HG02981 (cell line): ENCODE measurements around the gene ARHGAP26.
"Not testable (repeated sequence)": the region's sequence is repeated elsewhere in the genome, so short reads cannot be mapped to it uniquely, and the experiment has no call there.

ENCODE experiments used
- ATAC-seq: cut with Tn5 transposase; IDR thresholded peaks from one replicate; pipeline ENCODE4 v1.9.1; 2021; ENCODE audit warnings: mild to moderate bottlenecking, moderate library complexity; ENCODE audit not compliant: unreplicated experiment

ARHGAP26 gene

DNA sequence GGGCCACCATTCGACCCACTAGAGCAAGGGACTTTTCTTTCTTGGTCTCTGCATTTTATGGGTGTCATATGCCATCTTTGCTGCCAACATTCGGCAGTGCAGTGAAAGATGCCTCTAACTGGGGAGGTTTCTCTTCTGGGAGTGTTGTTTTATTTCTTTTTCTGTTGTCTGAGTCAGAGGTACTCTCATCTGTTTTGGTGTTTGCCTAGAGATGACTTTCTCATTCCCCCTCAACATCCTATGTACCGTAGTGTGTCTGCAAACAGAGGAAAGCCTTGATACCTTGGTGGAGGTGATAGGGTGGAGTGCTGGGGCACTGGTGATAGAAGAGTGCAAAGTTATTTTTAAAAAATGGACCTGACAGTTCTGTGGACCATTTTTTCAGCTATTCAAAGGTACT is 182.1 kb downstream of the ARHGAP26 start:
- no peak for ATAC-seq

DNA sequence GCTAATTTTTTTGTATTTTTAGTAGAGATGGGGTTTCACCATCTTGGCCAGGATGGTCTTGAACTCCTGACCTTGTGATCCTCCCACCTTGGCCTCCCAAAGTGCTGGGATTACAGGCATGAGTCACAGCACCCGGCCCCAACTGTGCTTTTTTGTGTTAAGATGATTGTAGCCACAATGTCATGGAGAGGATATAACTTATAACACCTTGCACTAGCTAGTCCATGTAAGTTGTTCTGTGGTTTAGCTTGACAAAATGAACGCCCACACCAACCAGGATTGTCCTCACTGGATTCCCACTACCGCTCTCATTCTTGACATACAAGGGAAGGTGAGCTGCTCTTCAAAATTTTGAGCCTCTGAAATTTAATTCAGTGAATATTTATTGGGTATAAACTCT is 182.7 kb downstream of the ARHGAP26 start:
- not testable (repeated sequence) for ATAC-seq

DNA sequence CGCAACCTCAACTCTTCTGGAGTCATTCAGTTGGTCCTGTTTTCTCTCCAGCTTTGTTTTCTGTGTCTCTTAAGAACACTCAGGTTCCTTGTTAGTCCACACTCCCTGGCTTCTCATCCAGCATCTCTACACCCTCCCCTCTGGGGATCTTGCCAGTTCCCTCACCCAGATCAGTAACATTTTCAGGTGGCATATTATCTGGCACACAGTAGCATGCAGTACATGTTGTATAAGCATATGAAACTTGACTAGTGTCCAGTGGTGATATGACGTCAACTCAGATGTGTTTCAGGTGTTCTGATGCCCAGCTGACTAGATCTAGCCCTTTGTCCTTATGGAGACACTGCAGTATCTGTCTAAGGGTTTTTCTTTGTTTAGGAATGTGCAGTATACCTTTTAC is 184.3 kb downstream of the ARHGAP26 start:
- ATAC-seq: no peak

DNA sequence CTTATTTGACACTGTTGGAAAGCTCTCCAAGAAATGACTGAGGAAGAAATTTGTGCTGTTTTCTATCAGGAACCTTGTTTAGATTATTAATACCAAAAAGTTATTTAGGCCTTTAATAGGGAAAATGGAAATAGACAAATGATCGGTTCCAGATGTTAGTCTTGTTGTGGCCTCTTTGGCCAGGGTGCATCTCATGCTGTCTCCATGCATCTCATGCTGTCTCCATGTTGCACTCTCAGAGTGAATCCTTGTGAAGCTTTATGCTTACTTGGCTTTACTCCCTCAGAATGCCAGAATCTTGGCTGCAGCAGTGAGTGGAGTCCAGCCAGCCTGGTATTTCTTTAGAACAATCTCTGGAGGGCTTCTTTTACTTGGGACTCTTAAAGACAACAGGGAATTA is 185.5 kb downstream of the ARHGAP26 start:
- ATAC-seq: no peak

DNA sequence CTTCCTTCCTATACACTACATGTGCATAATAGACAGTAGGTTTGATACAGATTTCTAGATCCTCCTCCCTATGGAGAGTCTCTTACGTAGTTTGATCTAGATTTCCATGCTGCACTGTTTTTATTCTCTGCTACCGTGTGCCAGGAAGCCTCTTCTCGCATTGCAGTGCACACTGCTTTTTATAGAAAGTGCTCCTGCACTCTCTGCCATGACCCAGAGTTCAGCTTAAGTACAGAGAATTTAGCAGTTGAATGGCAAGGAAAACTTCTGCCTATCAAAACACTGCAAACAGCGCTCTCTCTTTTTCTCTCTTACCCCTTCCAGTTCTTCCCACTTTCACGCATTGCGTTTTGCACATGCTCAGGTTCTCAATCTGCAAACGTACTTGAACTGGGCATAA is 187.4 kb downstream of the ARHGAP26 start:
- no peak for ATAC-seq

DNA sequence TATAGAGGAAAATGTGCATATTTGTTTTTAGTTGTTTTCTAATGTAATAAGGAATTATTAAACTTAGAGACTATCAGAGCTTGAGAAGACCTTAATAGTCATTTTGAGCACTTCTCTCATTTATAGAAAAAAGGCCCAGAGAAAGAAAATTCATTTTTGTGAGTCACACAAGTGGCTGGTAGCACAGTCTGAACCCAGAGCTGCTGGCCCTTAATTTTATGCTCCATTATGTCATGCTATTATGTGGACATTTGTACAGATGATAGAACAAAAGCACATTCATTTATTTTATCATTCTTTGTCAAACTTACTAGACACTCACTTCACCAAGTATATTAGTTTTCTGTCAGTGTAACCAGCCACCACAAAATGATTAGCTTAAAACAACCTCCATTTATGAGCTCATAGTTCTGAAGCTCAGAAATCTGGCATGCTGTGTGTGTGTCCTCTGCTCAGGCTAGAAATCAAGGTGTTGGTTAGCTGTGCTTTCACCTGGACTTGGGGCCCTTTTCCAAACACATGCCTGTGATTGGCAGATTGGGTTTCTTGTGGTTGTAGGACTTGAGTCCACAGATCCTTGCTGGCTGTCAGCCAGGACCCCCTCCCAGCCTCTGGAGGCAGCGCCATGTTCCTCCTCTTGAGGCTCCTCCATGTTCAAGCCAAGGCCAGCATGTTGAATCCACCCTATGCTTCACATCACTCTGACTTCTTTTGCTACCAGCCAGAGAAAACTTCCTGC is 188.9 kb downstream of the ARHGAP26 start:
- ATAC-seq: peak; percentile 16

DNA sequence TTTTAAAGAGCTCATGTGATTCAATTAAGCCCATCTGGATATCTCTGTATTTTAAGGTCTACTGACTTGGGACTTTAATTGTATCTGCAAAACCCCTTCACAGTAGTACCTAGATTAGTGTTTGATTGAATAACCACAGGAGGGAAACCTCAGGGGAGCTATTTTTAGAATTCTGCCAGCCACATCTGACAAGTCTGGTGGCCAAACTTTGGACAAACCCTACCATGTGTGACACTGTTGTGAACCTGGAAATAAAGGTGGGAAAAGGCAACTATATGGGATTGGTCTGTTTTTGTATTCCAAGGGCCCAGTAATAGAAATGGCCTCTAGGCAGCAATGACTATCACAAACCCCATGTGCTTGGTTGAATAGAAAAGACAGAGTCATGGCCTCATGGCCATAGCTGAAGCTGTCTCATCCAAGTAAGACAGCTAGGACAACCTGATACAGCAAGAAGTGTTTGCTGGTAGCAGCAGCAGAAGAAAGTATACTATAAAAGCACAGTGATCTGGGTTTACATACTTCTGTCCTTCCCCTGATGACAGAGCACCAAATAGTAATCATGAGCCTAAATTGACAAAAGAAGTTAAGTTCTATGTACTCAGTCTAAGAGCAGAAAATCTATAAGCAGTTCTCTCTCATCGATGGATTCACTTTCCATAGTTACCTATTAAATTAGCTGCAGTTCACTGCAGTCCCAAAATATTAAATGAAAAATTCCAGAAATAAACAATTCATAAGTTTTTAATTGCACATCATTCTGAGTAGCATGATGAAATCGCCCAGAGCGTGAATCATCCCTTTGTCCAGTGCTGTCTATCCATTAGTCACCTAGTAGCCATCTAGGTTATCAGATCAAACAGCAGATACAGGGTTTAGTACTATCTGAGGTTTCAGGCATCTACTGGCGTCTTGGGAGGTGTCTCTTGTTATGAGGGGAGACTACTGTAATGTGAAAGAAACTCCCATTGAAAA is 189.8 kb downstream of the ARHGAP26 start:
- ATAC-seq: peak; percentile 62

DNA sequence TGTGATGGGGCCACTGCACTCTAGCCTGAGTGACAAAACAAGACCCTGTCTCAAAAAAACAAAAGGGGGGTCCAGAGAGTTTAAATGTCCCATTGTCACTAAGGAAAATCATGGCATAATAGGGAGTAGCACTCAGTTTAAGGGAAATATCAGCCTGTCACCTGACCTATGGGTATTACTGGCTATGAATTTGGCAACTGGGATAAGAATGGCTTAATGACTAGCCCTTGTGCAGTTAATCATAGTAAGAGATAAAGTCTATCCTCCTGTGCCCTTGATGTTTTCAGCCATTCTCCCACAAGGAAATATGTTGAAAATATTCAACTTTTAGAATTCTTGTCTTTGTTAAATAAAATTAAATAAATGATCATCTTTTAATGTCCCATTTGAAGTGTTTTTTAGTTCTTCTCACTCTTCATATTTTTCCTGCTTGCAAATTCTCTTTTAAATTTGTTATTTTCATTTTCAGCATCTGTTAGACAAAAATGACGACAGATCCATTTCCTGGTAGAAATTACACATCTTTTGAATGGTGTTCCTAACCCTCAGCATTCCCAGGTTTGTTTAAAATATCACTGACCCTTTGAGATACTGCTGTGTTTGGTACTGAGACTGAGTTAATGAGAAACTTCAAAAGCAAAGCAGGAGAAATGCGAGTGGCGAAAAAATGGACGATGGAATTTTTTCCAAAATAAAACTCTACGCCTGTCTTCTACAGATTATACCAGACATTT is 191.4 kb downstream of the ARHGAP26 start:
- ATAC-seq: no peak

DNA sequence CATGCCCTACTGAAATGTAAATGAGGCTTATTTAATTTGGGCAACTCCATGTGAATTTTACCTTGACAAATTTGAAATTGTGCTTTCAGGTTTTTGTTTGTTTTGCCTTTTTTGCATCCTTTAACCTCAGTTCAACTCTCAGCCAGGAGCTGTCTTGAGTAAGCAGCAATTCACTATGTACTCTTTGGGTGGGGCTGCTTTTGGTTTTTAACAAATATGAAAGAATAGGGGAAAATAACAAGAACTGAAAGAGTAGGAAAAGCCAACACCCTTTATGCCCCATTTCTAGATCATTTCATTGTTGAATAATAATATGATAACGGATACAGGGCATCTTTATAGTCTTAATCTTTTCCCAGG is 192.0 kb downstream of the ARHGAP26 start:
- ATAC-seq: no peak

DNA sequence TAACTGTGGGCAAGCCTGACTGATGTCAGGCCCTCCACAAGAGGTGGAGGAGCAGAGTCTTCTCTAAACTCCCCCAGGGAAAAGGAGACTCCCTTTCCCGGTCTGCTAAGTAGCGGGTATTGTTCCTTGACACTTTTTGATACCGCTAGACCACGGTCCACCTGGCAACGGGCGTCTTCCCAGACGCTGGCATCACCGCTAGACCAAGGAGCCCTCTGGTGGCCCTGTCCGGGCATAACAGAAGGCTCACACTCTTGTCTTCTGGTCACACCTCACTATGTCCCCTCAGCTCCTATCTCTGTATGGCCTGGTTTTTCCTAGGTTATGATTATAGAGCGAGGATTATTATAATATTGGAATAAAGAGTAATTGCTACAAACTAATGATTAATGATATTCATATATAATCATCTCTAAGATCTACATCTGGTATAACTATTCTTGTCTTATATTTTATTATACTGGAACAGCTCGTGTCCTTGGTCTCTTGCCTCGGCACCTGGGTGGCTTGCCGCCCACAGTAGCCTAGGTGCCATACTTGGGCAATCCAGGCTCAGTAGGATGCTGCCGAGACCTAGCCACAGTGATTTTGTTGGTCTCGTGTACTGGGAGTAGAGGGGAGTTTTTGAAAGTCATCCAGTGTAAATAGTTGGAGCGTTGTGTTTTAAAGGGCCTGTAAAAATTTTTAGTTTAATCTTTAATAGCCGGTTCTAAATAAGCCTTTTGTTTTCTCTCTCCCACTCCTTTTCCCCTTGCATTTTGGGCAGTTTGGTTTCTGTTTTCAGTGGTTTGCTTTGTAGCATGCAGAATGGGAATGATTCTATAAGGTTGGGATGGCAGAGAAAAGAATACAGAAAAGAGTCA is 195.3 kb downstream of the ARHGAP26 start:
- ATAC-seq: not testable (repeated sequence)

DNA sequence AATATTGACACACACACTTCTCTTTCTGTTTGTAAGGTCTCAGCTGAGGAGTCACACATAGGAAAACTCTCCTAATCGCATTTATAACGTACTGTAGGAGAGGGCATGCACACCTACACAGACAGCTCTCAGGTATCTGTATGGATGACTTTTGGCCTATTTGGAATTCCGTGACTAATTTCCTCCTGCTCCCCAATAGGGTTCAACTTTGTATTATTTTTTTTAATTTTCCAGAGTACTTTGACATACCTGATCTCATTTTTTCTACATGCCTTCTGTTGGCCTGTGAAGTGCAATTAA is 195.9 kb downstream of the ARHGAP26 start:
- no peak for ATAC-seq

DNA sequence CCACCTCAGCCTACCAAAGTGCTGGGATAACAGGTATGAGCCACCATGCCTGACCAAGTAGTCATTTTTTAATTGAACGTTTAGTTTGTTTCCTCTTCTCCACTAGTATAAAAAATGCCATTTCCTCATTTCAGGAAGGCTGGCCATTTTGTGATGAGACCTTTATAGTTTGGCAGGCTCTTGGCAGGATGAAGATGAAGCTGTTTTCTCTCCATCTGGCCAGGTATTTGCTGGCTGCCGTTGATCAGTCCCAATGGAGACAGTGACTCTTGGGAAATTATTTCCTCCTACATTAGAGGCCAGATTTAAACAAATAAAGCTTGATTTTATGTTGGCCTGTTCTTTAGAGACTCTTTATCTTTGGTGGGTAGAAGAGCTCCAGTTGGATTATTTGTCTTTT is 199.0 kb downstream of the ARHGAP26 start:
- ATAC-seq: no peak

DNA sequence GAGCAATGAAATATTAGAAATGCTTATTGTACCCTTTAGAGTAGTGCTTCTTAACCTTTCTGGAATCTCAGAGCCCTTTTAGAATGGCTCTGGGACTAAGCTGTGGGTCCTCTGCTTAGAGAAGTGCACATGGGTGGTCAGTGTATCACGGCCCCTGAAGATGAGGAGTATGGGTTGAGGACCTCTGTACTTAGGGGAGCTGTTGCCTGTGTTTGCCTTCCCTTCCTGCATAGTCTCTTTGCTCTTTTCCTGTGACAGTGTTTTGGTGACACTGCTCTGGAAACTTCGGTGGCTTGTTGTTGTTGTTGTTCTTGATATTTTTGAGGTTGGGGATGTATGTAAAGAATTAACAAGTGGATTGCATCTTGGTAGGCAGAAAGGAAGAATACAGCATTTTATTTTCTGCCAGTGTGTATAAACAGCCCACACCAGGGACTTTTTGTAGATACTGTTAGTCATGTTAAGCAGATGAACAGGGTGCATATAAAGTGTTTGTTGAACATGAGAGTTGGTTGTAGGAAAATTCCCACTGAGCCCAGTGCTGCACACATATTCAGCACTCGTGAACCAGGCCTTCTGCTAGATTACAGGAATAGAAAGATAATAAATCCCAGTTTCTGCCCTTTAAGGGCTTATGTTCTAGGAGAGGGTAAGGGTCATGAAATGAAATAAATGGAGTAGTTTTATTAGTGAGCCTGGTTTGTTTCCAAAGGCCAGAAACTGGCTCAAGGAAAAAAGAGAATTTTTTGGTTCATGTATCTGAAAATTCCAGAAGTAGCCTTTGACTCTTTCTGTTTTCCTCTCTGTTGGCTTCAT is 199.7 kb downstream of the ARHGAP26 start:
- no peak for ATAC-seq

DNA sequence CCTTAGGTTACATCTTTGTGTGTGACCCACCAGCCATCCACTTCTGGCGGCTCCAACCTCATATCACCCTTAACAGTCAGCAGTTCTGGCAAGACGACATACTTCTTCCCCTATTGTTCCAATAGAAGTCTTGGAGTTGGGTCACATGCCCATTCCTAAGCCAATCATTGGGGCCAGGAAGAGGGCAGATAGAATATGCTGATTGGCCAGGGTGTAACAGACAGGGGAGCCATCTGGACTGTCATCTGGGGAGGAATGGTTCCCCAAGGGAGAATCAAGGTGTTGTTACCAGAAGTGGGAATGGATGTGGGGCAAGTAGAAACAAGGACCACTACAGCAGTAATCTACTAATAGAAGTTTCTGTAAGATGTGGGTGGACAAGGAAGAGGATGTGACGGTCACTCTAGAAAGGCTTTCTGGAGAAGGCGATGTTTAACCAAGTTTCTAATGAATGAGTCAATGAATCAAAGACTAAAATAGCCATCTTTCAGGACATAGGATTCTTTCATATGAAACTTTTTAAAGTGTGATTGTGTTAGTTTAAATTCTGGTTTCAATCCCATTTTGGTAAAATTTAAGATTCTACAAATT is 200.4 kb downstream of the ARHGAP26 start:
- ATAC-seq: no peak

DNA sequence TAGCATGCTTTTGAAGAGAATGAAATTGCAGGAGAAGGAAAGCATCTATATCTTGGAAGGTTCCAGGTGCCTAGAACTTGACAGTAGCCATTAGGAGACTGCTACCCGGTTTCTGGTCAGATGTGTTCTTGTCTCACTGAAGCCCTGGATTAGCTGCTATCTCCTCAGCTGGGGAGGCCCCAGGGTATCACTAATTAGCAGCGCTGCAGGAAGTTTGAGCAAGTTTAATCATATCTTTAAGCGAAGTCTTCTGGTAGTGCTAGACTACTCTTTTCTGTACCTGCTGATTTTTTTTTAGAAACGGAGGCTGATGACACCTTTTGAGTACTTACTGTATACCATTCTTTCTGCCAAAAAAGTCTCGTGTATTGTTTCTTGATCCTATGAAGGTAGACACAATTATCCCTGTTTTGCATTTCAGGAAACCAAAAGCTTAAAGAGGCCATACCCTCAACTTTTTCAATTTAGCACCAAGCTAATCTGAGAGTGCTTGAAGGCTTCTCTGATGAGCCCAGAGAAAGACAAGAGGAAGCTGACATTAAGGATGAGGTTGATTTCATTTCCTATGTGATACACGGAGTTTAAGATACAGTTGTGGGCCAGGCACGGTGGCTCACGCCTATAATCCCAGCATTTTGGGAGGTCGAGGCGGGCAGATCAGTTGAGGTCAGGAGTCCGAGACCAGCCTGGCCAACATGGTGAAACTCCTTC is 201.3 kb downstream of the ARHGAP26 start:
- no peak for ATAC-seq

DNA sequence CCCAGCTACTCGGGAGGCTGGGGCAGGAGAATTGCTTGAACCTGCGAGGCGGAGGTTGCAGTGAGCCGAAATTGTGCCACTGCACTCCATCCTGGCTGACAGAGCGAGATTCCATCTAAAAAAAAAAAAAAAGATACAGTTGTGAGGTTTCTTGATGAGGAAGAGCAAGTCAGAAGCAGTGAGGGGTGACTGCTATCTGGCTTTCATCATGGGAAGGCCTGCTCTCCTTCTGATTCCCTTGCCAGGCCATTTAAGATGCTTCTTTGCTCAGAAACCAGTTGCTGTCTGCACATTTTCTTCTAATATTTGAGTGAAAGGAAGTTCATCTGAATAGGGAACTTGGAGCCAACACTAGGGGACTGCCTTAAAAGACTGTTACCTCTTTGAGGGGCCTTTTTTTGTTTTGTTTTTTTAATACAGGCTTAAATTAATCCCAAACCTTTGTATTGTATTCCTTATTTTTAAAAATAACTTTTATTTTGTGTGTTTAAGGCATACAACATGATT is 201.9 kb downstream of the ARHGAP26 start:
- ATAC-seq: no peak

DNA sequence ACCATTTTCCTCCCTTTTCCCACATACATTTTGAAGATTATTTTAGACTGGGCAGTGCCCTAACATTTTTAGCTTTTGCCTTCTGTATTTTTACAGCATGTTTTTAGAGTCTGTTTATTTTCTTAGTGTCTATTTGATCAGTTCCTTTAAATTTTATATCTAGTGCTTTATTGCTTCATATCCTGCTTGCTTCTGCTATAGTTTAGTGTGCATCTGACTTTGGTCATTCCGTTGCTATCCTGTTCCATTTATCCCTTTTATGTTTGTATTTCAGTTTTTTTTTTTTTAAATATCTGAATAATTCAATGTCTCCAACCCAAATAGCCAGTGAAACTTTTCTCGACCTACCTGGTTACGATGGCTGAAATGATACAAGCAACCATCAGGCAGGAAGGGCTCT is 203.8 kb downstream of the ARHGAP26 start:
- no peak for ATAC-seq

DNA sequence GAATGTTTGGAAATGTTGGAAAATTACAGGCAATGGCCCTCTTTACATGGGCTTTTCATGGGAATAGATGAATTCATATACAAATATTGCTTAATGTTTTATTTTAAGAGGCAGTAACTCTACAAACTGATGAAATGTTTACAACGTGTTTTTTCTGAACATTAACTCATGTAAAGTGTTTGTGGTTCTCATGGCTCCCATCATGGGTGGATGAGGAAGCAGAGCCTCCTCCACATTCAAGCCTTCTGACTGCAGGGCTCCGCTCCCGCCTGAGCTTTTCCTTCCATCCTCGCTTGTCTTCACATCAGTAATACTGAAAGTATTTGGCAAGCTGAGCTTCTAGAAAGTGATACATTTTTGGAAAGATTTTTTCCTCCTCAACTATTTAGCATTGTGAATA is 204.2 kb downstream of the ARHGAP26 start:
- no peak for ATAC-seq

DNA sequence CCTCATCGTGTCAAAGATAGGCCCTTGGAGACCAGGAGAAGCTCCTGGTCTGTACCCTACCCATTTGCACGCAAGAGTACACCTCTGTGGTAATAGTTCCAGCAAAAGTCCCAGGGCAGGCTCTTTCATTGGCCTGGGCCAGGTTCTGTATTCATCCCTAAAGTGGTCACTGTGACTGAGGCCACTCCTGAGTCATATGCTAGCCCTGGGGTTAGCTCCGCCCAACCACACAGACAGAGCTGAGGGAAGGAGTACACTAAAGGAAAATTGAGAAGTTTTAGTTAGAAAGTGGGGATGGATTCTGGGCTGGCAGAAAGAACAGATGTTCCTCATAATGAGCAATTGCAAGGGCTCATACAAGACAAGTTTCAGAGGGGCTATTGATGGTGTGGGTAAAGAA is 206.7 kb downstream of the ARHGAP26 start:
- no peak for ATAC-seq
